CD14-positive monocyte (primary cell): ENCODE measurements around the gene TAF1L. TPM values are rescaled to one million over a fixed set of nuclear protein-coding genes. Genes with fewer than 3 reads are reported as not detected.
A peak's percentile ranks its signal among the peaks of the same experiment; 100 is the strongest.

Experiments
- DNase-seq, 3 donors: peaks; one replicate each; pipeline ENCODE4 v3.0.0-alpha.2; 2011 to 2022
- H2AFZ ChIP-seq: 2 replicates; pipeline ENCODE4 v1.6.0; 2012; ENCODE audit warnings: mild to moderate bottlenecking, low read depth, low read length, inconsistent platforms; ENCODE audit not compliant: insufficient read depth, poor library complexity, severe bottlenecking
- H3K27ac ChIP-seq, 2 donors: 1 replicate in 1 of 2; 2 replicates in 1 of 2; pipeline ENCODE4 v1.5.1; 2012 to 2013; ENCODE audit warnings: low read length in 2 of 2, control low read depth in 1 of 2, inconsistent platforms in 1 of 2, low read depth in 1 of 2, mild to moderate bottlenecking in 1 of 2
- H3K27me3 ChIP-seq, 2 donors: one replicate each; pipeline versions ENCODE4 v1.6.0 to v1.6.1; 2011 to 2013; ENCODE audit warnings: low read length in 2 of 2; ENCODE audit not compliant: control insufficient read depth in 2 of 2, insufficient read depth in 2 of 2
- H3K36me3 ChIP-seq, 2 donors: replicated peaks in 1 of 2; 1 replicate in 1 of 2; 2 replicates in 1 of 2; pipeline versions ENCODE4 v1.5.1 to v1.6.1; 2012 to 2013; ENCODE audit warnings: low read length in 2 of 2, control low read depth in 1 of 2, inconsistent platforms in 1 of 2, mild to moderate bottlenecking in 1 of 2; ENCODE audit not compliant: insufficient read depth in 2 of 2, control insufficient read depth in 1 of 2
- H3K4me1 ChIP-seq, 2 donors: 1 replicate in 1 of 2; 2 replicates in 1 of 2; pipeline versions ENCODE4 v1.5.1 to v1.6.1; 2012 to 2013; ENCODE audit warnings: low read length in 2 of 2, control low read depth in 1 of 2, inconsistent platforms in 1 of 2, mild to moderate bottlenecking in 1 of 2, moderate library complexity in 1 of 2; ENCODE audit not compliant: insufficient read depth in 2 of 2, control insufficient read depth in 1 of 2
- H3K4me2 ChIP-seq: replicated peaks from 2 replicates; pipeline ENCODE3; 2012; ENCODE audit warnings: low read length, moderate library complexity, mild to moderate bottlenecking; ENCODE audit not compliant: poor library complexity, severe bottlenecking; ENCODE audit errors: extremely low read depth
- H3K4me3 ChIP-seq, 3 experiments: fragments of 200-600 bp in 1 of 3; sonication (generic) in 1 of 3; replicated peaks in 1 of 3; 1 replicate in 2 of 3; 2 replicates in 1 of 3; pipeline ENCODE4 v1.5.1; 2011 to 2013; ENCODE audit warnings: low read length in 3 of 3, mild to moderate bottlenecking in 3 of 3, control low read depth in 2 of 3, low read depth in 2 of 3, inconsistent platforms in 1 of 3, moderate library complexity in 1 of 3
- H3K79me2 ChIP-seq: 2 replicates; pipeline ENCODE4 v1.6.0; 2012; ENCODE audit warnings: mild to moderate bottlenecking, control low read depth, inconsistent platforms, low read length, moderate library complexity; ENCODE audit not compliant: insufficient read depth
- H3K9ac ChIP-seq: 2 replicates; pipeline ENCODE4 v1.6.0; 2017; ENCODE audit warnings: low read length, mild to moderate bottlenecking; ENCODE audit not compliant: insufficient read depth, poor library complexity, severe bottlenecking
- H3K9me3 ChIP-seq, 2 donors: replicated peaks in 1 of 2; 1 replicate in 1 of 2; 2 replicates in 1 of 2; pipeline versions ENCODE4 v1.5.1 to v1.6.1; 2012 to 2013; ENCODE audit warnings: low read length in 2 of 2, control low read depth in 1 of 2; ENCODE audit not compliant: control insufficient read depth in 1 of 2, insufficient read depth in 1 of 2
- H4K20me1 ChIP-seq: 2 replicates; pipeline ENCODE4 v1.6.0; 2012; ENCODE audit warnings: mild to moderate bottlenecking, low read length, control low read depth, moderate library complexity; ENCODE audit not compliant: insufficient read depth
- H3K27ac Mint-ChIP-seq, 7 donors: one replicate each; pipeline ENCODE4 v1.8.0; 2020; ENCODE audit warnings: mild to moderate bottlenecking in 7 of 7, mixed read lengths in 7 of 7, moderate library complexity in 6 of 7, inconsistent platforms in 2 of 7
- H3K27me3 Mint-ChIP-seq, 3 donors: one replicate each; pipeline ENCODE4 v1.8.0; 2021 to 2022; ENCODE audit warnings: low read depth in 3 of 3, mild to moderate bottlenecking in 3 of 3, mixed read lengths in 3 of 3, moderate library complexity in 3 of 3, inconsistent platforms in 1 of 3
- H3K36me3 Mint-ChIP-seq, 2 donors: one replicate each; pipeline ENCODE4 v1.8.0; 2020; ENCODE audit warnings: mixed read lengths in 2 of 2, inconsistent platforms in 1 of 2, mild to moderate bottlenecking in 1 of 2
- H3K4me1 Mint-ChIP-seq: one replicate; pipeline ENCODE4 v1.8.0; 2020; ENCODE audit warnings: mild to moderate bottlenecking, mixed read lengths
- H3K4me3 Mint-ChIP-seq, 2 donors: one replicate each; pipeline ENCODE4 v1.8.0; 2020; ENCODE audit warnings: mild to moderate bottlenecking in 2 of 2, mixed read lengths in 2 of 2, moderate library complexity in 1 of 2
- H3K9me3 Mint-ChIP-seq, 7 donors: one replicate each; pipeline ENCODE4 v1.8.0; 2020 to 2022; ENCODE audit warnings: mixed read lengths in 7 of 7, mild to moderate bottlenecking in 6 of 7, moderate library complexity in 6 of 7, inconsistent platforms in 2 of 7
- CTCF ChIP-seq: fragments of 200-600 bp; IDR thresholded peaks from one replicate; pipeline ENCODE4 v1.8.0; 2022; ENCODE audit warnings: antibody characterized with exemption, mild to moderate bottlenecking
- WGBS: methylation state at CpG from one replicate; pipeline ENCODE4 v1.1.5; 2013; ENCODE audit warnings: missing lambda C conversion rate; ENCODE audit not compliant: insufficient coverage; 5-methylcytosine and 5-hydroxymethylcytosine counted together
- intact Hi-C, 2 donors: fragments of 100-400 bp; cut with micrococcal nuclease; formaldehyde crosslinking; loops; one replicate each; pipeline versions ENCODE4 v1.15.0 to v1.15.1; 2023
- polyA plus RNA-seq, 3 donors: library from polyadenylated mRNA; depleted of rRNA in 1 of 3; unstranded in 2 of 3; stranded (reverse) in 1 of 3; fragments of 300-500 nt in 2 of 3; fragments of >200 nt in 1 of 3; fragmentation: Illumina TruSeq in 2 of 3; gene quantifications; 1 replicate in 2 of 3; 2 replicates in 1 of 3; pipeline ENCODE4 v1.2.3, GENCODE V29; 2012 to 2021

TAF1L gene
- polyA plus RNA-seq, 3 donors = 0.01 TPM; not detected in 2

DNA sequence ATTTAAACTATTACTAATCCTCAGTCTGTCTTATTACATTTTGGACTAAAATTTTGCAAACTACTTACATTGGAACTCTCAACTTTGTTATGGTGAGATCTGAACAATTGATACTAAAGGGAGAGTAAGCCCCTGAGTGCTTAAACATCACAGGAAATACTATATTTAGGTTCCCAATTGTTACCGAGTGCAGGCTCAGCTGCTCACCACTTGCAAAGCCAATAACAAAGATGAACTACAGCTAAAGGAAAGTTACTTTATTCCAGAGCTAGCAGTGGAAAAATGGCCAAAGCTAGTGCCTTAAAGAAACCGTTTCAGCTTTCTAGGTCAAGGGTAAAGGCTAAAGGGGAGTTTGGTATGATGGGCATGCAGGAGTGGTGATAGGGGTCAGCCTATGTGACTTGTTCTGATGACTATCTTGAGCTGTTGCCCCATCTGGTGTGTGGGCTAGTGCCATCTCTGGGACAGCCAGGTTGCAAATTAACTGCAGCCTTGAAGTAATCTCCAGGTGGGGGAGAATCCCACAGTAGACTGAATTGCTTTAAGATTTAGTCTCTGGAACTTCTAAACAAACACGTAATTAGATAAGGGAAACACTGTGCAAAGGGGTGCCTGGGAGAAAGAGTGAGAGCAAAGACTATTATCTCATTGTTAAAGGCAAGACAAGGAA is 54.7 kb downstream of the TAF1L start:
- Histone ChIP-seq H3K79me2 (no peaks in the 10 kb centered on the region), H2AFZ (no peak overlapping the region), H3K4me3 (no peak overlapping the region), H3K9ac (no peak overlapping the region), H3K27ac (no peak overlapping the region), H3K4me2 (no peak overlapping the region), H3K4me1 (no peaks in the 10 kb centered on the region), H3K27me3 (peaks cover 12 to 14% of the 10 kb centered on the region in 2 donors), H4K20me1 (no peaks in the 10 kb centered on the region), H3K36me3 (no peaks in the 10 kb centered on the region), H3K9me3 (no peaks in the 10 kb centered on the region)
- no peak for TF ChIP-seq CTCF
- no CpG with 5 or more reads among the region's 3 CpGs for WGBS
- Mint-ChIP-seq H3K4me3 (no peak overlapping the region), H3K9me3 (no peaks in the 10 kb centered on the region), H3K36me3 (no peaks in the 10 kb centered on the region), H3K27me3 (peaks cover 23 to 42% (median 25%) of the 10 kb centered on the region in 3 donors), H3K27ac (no peak overlapping the region), H3K4me1 (no peaks in the 10 kb centered on the region)
- intact Hi-C loops = loop anchor here in 1 of 2 donors (5.0 kb wide), 1 partner anchor 392 kb away; no protein-coding TSS in a partner anchor
- no peak for DNase-seq

DNA sequence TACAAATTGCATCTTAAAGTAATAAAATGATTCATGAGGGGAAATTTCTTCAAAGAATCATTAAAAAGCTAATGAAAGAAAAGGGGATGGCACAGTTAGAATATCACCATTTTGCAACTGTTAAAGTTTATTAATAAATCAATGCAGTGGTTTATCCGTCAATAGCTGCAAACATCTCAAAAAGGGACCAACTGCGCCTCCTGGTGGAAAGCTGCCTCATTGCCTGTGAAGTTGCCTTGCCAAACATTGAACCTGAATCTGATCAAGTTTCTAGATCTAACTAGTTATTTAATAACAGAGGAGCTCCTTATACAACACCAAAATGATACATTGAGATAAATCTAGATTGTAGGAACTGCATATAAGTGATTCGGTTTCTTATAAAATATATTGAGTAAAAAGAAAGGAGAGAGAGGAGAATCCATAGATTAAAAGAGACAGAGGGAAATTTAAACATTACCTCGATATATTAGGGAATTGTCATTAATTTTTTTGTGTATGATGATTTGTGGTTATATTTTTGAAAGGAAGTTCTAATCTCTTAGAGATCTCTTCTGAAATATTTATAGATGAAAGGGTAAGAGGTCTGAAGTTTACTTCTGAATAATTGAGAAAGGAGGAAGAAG is 55.6 kb downstream of the TAF1L start:
- TF ChIP-seq CTCF = peak; percentile 96
- Histone ChIP-seq H3K9me3 (no peaks in the 10 kb centered on the region), H3K4me2 (no peak overlapping the region), H3K9ac (no peak overlapping the region), H3K27me3 (peaks cover 10 to 12% of the 10 kb centered on the region in 2 donors), H3K27ac (no peak overlapping the region), H4K20me1 (no peaks in the 10 kb centered on the region), H3K4me1 (no peaks in the 10 kb centered on the region), H3K36me3 (no peaks in the 10 kb centered on the region), H2AFZ (no peak overlapping the region), H3K4me3 (no peak overlapping the region), H3K79me2 (no peaks in the 10 kb centered on the region)
- no CpG with 5 or more reads among the region's 4 CpGs for WGBS
- no peaks in the 10 kb centered on the region for H3K4me1 Mint-ChIP-seq
- H3K9me3 Mint-ChIP-seq = no peaks in the 10 kb centered on the region
- intact Hi-C loops = loop anchor here (1.0 to 10.0 kb wide), 5 partner anchors 55 to 395 kb away; partner anchors contain the start of gene RIGI (in 1 of the 2)
- peaks cover 19 to 38% (median 25%) of the 10 kb centered on the region in 3 donors for H3K27me3 Mint-ChIP-seq
- no peak overlapping the region for H3K4me3 Mint-ChIP-seq
- H3K36me3 Mint-ChIP-seq = no peaks in the 10 kb centered on the region
- H3K27ac Mint-ChIP-seq = no peak overlapping the region
- DNase-seq = peak; percentile 52 to 71 (median 56)

Other genes starting within 250 kb of the TAF1L start
- 10 to 100 TPM in 1 of 3 donors, 1 to 10 TPM in 2; 7.6 to 14.3 (median 8.9) TPM for gene RIGI, start 109.5 kb downstream of the TAF1L start, polyA plus RNA-seq
- 10 to 100 TPM in 2 of 3 donors, 1 to 10 TPM in 1; 3.4 to 29.5 (median 27.9) TPM for gene SMIM27, start 83.3 kb downstream of the TAF1L start, polyA plus RNA-seq
- 10 to 100 TPM in 1 of 3 donors, 1 to 10 TPM in 2; 5.9 to 12.9 (median 9.2) TPM for gene TOPORS, start 83.1 kb downstream of the TAF1L start, polyA plus RNA-seq
- 10 to 100 TPM; 16.2 to 88.2 (median 77.6) TPM for gene NDUFB6, start 62.5 kb downstream of the TAF1L start, polyA plus RNA-seq
- gene TMEM215, start 147.9 kb upstream of the TAF1L start, polyA plus RNA-seq = not detected